Rectal smooth muscle tissue (tissue), 1 donor: ENCODE results near the gene SRMS.
"Not testable (repeated sequence)": the region's sequence is repeated elsewhere in the genome, so short reads cannot be mapped to it uniquely, and the experiment has no call there.

Experiments
- H3K27ac ChIP-seq: one replicate; pipeline ENCODE4 v1.7.0; 2013; ENCODE audit warnings: low read depth, low read length, inconsistent platforms
- H3K27me3 ChIP-seq: one replicate; pipeline ENCODE4 v1.7.0; 2013; ENCODE audit warnings: low read length; ENCODE audit not compliant: control insufficient read depth, insufficient read depth
- H3K36me3 ChIP-seq: one replicate; pipeline ENCODE4 v1.7.0; 2013; ENCODE audit warnings: low read length; ENCODE audit not compliant: control insufficient read depth, insufficient read depth
- H3K4me1 ChIP-seq: one replicate; pipeline ENCODE4 v1.7.0; 2013; ENCODE audit warnings: low read length; ENCODE audit not compliant: control insufficient read depth, insufficient read depth
- H3K4me3 ChIP-seq: one replicate; pipeline ENCODE4 v1.7.0; 2013; ENCODE audit warnings: low read length
- H3K9ac ChIP-seq: one replicate; pipeline ENCODE4 v1.7.0; 2013; ENCODE audit warnings: low read length

The SRMS gene

DNA sequence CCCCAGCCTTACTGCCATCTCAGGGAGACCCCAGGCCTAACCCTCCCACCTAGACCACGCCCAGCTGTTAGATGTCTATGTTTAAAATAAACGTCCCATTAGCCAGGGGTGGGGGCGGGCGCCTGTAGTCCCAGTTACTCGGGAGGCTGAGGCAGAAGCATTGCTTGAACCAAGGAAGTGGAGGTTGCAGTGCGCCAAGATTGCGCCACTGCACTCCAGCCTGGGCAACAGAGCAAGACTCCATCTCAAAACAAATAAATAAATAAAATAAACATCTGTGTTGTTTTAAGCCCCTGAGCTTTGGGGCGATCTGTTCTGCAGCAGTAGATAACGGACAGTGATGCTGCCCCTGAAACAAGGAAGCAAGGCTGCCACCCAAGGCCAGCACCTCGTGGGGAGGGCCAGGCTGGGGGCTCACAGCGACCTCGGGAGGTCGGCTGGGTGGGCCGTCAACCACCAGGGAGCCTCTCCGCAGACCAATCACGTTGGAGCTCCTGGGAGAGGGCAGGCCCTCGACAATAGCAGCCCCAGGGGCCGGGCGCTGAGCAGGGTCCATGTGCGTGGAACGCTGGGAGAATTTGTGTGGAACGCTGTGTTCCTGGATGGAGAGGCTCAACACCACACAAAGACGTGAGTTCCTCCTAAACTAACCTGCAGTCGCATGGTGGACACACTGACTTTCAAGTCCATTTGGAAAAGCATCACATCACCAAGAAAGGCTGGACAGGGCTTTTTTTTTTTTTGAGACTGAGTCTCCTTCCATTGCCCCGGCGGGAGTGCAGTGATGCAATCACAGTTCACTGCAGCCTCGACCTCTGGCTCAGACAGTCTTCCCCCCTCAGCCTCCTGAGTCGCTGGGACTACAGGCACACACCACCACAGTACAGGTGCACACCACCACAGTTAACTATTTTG, 27.5 kb upstream of the SRMS start:
- H3K27ac ChIP-seq: no peak overlapping the region
- H3K4me1 ChIP-seq: peaks cover 6% of the 10 kb centered on the region
- H3K9ac ChIP-seq: no peak overlapping the region
- H3K36me3 ChIP-seq: no peaks in the 10 kb centered on the region
- H3K27me3 ChIP-seq: peaks cover 3% of the 10 kb centered on the region
- peak overlapping the region; percentile 71 for H3K4me3 ChIP-seq

DNA sequence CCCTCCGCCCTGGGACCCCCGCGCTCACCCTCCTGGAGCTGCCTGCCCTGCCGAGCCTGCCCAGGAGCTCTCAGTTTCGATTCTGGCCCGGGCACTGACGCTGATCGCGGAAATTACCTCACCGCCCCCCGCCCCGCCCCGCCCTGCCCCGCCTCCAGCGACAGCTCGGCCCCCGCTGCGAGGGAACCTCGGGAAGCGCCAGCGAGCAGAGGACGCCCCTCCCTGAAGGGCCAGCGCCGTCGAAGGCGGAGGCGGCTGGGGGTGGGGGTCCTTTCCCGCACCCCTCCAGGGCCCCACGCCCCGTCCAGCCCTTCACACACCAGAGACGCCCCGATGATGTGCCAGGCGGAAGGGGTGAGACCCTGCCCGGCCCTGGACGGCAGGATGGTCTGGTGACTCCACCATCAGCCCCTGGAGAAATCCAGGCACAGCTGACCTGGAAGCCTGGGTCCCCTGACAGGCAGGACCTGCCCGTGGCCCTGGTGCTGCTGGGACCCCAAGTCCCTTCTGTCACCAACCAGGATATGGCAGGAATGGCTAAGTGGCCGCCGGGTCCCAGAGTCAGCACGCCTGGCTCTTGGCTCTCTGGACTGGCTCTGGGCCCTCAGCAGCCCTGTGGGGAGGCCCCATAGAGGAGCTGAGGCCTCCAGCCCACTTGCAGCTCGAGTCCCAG, 26.7 kb upstream of the SRMS start, which contains the start of gene HELZ2:
HELZ2 (minus strand) TSS at position 84 of the 673 bp plus-strand sequence. CDS start 1,854 bp downstream, outside the sequence.
- Histone ChIP-seq H3K27ac (peak within 1 kb of the TSS; percentile 68), H3K4me1 (peaks cover 6% of the 10 kb centered on the region), H3K9ac (peak within 1 kb of the TSS; percentile 97), H3K36me3 (no peaks in the 10 kb centered on the region), H3K4me3 (peak within 1 kb of the TSS; percentile 89), H3K27me3 (peaks cover 3% of the 10 kb centered on the region)

DNA sequence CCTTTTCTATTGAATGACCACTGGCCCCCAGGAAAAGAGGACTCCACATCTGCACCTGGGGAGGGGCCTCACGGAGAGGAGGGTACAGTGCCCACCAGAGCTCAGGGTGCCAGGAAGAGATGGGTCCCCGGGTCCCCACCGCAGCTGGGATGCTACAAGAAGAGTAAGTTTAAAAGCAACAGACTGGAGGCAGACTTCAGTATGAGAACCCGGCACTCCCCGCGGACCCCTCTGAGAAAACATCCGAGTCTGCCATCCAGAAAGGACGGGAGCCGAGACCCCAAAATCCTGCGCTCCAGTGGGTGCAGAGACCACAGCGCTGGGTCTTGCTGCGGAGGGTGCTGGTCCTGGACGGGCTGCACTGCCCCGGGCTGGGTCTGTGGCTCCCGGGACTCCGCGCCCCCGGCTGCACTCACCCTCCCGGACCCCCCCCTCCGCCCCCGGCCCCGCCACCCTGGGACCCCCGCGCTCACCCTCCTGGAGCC, 26.1 kb upstream of the SRMS start:
- H3K36me3 ChIP-seq: no peaks in the 10 kb centered on the region
- H3K9ac ChIP-seq: peak overlapping the region; percentile 97
- peak overlapping the region; percentile 89 for H3K4me3 ChIP-seq
- H3K4me1 ChIP-seq: peaks cover 6% of the 10 kb centered on the region
- peaks cover 3% of the 10 kb centered on the region for H3K27me3 ChIP-seq
- peak overlapping the region; percentile 30 for H3K27ac ChIP-seq

DNA sequence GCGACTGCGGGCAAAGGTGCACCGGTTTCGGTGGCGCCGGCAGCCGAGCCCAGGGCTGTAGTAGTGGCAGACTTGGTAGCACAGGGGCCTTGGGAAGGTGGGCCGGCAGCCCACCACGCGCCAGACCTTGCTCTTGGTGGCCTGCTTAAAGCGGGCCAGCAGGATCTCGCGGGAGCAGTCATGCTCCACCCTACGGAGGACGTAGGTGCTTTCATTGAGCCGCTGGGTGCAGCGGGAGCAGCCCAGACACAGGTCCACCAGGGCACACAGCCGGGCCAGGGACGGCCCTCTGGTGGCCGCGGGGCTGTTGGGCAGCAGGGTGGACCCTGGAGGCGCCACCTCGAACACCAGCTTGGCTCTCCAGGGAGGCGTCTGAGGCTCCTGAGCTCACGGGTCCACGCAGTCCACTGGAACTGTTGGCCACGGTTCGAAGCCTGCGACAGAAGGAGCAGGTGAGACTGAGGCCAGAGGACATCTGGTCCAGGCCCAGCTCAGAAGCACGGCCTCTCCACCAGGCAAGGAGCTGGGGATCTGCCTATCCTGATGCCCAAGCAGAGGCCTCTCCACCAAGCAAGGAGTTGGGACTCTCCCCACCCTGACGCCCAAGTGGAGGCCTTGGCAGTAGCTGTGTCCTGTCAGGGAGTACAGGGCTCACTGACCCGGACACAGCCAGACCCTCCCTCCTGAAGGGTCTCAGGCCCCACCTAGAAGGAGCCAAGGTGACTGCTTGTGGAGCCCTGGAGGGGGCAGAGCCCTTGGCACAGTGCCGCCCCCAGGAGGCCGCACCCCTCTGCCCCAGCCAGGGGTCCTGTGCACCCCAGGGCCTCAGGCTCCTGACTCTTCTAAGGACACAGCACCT, 25.5 kb upstream of the SRMS start:
- peak overlapping the region; percentile 97 for H3K9ac ChIP-seq
- peaks cover 6% of the 10 kb centered on the region for H3K4me1 ChIP-seq
- H3K4me3 ChIP-seq: peak overlapping the region; percentile 89
- peak overlapping the region; percentile 30 for H3K27ac ChIP-seq
- H3K36me3 ChIP-seq: no peaks in the 10 kb centered on the region
- H3K27me3 ChIP-seq: no peaks in the 10 kb centered on the region

DNA sequence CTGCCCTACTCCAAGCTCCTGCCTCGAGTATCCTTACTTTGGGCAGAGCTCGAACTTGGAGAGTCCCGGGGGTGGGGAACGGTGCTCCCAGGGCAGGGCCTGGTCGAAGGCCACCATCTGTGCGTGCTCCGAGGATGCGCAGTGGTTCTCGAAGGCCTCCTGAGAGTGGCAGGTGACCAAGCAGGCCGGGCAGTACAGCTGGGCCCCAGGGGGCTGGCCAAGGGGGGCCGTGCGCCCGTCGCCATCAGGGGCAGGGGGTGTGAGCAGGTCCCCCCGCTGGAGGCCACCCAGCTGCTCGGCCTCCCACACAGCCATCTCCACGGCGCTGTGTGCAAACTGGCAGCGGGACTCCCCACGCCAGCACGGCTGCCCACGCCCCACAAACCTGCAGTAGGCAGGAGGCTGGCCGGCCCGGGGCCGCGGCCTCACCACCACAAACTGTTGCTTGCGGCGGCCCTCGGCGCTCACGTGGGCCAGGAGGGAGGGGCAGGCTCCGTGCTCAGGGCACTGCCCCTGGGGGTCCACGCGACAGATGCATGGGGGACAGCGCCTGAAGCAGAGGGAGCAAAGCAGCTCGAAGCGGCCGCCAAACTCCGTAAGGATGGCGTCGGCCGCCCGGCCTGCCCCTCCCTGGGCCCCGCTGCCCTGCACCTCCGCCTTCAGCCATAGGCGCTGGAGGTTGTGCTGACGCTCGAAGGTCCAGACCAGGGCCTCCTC, 24.7 kb upstream of the SRMS start:
- Histone ChIP-seq H3K4me3 (no peak overlapping the region), H3K9ac (no peak overlapping the region), H3K27ac (no peak overlapping the region), H3K27me3 (no peaks in the 10 kb centered on the region), H3K36me3 (no peaks in the 10 kb centered on the region), H3K4me1 (peaks cover 4% of the 10 kb centered on the region)

DNA sequence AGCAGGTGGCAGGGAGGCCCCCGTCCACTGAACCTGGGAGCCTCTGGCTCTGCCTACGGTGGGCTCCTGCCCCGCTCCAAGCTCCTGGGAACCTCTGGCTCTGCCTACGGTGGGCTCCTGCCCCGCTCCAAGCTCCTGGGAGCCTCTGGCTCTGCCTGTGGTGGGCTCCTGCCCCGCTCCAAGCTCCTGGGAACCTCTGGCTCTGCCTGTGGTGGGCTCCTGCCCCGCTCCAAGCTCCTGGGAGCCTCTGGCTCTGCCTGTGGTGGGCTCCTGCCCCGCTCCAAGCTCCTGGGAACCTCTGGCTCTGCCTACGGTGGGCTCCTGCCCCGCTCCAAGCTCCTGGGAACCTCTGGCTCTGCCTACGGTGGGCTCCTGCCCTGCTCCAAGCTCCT, 23.5 kb upstream of the SRMS start:
- H3K27ac ChIP-seq, H3K27me3 ChIP-seq, H3K4me1 ChIP-seq, H3K9ac ChIP-seq, H3K36me3 ChIP-seq, H3K4me3 ChIP-seq: not testable (repeated sequence)

DNA sequence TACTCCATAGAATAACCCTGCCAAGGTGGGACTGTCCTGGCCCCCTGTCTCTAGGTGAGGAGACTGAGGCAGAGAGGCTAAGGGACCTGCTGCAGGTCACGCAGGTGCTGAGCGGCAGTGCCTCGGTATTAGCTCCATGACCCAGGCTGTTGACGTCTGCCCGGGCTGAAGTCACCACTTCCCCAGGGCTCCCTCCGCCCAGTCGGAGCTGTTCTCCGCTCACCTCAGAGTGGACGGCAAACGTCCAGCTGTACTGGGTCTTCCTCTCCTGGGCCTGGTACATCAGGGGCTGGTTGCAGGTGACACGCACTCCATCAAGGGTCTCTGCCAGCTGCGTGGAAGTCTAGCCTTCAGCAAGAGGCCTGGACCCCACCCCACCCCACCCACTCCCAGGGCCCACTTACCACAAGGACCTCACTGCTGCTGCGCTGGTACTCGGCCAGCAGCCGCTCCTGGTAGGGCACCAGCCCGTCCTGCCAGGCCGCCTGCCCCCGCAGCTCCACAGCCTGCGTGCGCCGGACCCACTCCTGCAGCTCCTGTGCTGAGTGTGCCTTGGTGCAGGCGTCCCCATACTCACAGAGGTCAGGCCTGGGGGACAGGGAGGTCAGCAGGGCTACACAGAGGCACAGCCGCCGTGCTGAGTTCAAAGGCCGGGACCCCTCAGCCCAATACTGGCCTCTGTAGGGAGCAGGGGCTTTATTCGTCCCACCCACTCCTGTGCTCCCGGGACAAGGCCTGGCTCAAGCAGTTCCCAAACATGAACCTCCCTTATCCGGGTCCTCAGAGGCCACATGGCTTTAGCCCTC, 22.9 kb upstream of the SRMS start:
- Histone ChIP-seq H3K36me3 (no peaks in the 10 kb centered on the region), H3K27ac (no peak overlapping the region), H3K9ac (no peak overlapping the region), H3K4me3 (no peak overlapping the region), H3K4me1 (peaks cover 4% of the 10 kb centered on the region), H3K27me3 (no peaks in the 10 kb centered on the region)

DNA sequence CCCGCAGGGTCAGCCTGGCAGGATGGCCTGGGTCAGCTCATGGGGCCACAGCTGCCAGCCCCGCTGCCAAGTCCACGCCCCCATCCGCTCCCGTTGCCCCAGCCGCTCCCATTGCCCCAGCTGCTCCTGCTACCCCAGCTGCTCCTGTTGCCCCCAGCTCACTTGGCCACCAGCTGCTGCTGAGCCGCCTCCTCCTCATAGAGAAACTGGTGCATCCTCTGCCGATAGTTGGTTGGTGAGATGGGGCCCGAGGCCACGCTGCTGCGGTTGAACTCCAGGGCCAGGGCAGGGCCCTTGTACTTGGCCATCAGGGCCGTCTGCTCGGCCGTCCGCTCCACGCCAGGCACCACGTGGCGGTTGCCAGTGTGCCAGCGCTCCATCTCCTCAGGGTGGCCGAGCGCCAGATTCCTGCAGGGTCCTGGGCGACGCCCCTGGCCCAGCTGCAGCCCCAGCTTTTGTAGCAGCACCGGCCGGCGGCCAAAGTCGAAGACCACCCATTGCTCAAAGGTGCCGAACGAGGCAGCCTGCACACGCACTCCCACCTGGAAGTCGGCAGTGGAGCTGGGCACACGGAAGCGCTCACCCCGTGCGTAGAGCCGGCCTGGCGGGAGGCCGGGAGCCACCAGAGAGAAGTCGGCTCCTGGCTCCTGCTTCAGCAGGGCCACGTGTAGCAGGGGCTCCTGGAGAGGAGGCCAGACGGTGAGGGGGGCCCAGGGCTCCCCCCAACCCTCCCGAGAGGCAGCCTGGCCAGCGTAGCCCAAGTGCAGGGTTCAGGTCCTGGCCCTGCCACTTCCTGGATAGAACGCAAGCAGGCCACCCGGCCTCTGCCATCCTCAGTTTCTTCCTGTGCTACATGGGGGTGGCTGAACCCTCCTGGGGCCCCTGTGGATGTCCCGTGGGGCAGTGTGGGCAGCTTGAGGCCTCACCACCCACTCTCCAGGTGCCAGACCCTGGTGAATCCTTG, 21.7 kb upstream of the SRMS start:
- no peak overlapping the region for H3K4me3 ChIP-seq
- H3K27me3 ChIP-seq: no peaks in the 10 kb centered on the region
- H3K27ac ChIP-seq: no peak overlapping the region
- no peak overlapping the region for H3K9ac ChIP-seq
- no peaks in the 10 kb centered on the region for H3K36me3 ChIP-seq
- no peaks in the 10 kb centered on the region for H3K4me1 ChIP-seq

DNA sequence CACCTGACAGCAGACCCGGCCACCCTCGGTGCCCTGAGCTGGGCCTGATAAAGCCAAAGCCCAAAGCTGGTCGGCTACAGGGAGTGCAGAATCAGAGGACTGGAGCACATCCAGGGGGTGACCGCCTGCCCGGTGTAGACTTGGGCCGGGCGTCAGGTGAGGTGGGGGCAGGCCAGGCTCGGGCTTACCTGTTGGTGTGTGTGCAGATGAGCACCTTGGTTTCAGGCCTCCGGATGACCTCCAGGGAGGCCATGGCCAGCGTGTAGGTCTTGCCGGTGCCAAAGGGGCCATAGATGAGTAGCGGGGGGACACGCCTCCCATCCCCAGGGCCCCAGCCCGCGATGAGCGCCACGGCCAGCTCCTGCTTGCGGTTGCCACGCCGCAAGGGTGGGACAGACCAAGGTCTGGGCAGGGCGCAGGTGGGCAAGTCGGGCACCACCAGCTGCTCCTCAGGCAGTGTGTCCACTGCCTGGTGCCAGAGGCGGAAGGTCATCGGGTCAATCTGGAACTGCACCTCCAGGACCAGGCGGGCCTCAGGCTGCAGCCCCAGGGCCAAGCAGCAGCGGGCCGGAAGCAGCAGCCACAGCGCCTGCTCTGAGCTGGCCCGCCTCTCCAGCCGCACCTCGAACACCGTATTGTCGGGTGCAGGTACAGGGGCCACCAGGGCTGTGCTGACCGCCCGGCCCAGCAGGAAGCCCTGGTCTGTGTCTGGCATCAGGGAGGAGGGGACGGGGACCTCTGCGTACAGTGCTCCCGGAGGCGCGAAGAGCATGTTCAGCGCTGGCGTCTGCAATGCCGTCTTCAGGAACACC, 20.8 kb upstream of the SRMS start:
- H3K4me1 ChIP-seq: no peaks in the 10 kb centered on the region
- H3K9ac ChIP-seq: no peak overlapping the region
- peak overlapping the region; percentile 32 for H3K4me3 ChIP-seq
- H3K36me3 ChIP-seq: no peaks in the 10 kb centered on the region
- H3K27me3 ChIP-seq: no peaks in the 10 kb centered on the region
- no peak overlapping the region for H3K27ac ChIP-seq
